PC-9 (cell line): ENCODE results near the gene APBA2.

Source experiments
- EZH2 ChIP-seq: fragments of 200-600 bp; sonication (generic); IDR thresholded peaks from 2 replicates; pipeline ENCODE4 v1.8.0; 2017; ENCODE audit warnings: antibody characterized with exemption, low read depth
- TF ChIP-seq, protein P1 (sequence below): fragments of 200-600 bp; sonication (generic); conservative IDR thresholded peaks from 2 replicates; pipeline ENCODE4 v1.6.1; 2017; ENCODE audit warnings: mixed run types, antibody characterized with exemption, mild to moderate bottlenecking, moderate library complexity

DNA sequence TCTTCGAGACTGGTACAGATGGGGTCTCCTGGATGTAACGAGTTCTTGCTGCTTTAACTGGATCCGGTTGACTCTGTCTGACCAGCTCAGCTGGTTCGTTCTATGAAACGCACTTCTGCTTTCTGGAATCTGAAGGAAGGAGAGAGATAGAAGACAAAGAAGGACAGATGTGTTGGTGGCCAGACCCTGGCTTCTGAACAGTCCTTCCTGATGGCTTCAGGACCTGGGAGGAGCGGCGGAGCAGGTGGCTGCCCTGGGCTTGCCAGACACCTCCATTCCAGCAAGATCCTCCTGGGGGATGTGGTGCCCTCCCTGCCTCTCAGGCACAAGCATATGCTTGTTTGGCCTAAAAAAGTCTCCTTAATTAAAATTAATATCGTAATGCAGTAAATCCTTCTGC, 99.9 kb downstream of the APBA2 start:
- TF ChIP-seq, protein P1, sequence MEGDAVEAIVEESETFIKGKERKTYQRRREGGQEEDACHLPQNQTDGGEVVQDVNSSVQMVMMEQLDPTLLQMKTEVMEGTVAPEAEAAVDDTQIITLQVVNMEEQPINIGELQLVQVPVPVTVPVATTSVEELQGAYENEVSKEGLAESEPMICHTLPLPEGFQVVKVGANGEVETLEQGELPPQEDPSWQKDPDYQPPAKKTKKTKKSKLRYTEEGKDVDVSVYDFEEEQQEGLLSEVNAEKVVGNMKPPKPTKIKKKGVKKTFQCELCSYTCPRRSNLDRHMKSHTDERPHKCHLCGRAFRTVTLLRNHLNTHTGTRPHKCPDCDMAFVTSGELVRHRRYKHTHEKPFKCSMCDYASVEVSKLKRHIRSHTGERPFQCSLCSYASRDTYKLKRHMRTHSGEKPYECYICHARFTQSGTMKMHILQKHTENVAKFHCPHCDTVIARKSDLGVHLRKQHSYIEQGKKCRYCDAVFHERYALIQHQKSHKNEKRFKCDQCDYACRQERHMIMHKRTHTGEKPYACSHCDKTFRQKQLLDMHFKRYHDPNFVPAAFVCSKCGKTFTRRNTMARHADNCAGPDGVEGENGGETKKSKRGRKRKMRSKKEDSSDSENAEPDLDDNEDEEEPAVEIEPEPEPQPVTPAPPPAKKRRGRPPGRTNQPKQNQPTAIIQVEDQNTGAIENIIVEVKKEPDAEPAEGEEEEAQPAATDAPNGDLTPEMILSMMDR, result no peak
- TF ChIP-seq EZH2, result no peak
